Nucleus accumbens (tissue), 56 donors: Measurements from ENCODE around the gene MYBPHL.
A peak's percentile ranks its signal among the peaks of the same experiment; 100 is the strongest.

Experiments
- DNase-seq, 56 donors: peaks; one replicate each; lab custom pipeline; 2025; lab: John Stamatoyannopoulos, UW

MYBPHL gene

DNA sequence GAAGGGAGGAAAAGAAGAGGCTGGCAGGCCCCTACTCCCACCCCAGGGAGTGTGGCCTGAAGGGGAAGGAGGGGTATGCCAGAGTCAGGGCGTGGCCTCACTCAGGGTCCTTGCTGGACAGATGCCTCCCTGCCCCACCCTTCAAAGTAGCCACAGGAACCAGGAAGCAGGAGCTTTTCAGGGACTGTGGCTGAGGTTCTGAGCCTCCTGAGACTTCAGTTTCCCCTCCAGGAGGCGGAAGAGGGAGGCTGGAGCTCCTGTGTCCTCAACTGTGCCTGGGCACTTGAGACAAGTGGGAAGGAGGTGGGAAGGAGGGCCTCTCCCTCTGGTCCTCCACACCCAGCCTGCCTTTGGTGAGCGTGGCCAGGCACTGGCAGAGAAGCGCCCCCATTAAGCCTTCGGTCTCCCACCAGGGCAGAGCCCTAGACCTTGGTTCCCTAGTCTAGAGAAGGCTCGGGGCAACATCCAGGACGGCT, 52.2 kb downstream of the MYBPHL start:
- DNase-seq = no peak

GRCh38 chr1:109253803-109254620, 52.8 kb downstream of the MYBPHL start:
- DNase-seq = peak in 22 of 56 donors; percentile 58 to 79 (median 71)

DNA sequence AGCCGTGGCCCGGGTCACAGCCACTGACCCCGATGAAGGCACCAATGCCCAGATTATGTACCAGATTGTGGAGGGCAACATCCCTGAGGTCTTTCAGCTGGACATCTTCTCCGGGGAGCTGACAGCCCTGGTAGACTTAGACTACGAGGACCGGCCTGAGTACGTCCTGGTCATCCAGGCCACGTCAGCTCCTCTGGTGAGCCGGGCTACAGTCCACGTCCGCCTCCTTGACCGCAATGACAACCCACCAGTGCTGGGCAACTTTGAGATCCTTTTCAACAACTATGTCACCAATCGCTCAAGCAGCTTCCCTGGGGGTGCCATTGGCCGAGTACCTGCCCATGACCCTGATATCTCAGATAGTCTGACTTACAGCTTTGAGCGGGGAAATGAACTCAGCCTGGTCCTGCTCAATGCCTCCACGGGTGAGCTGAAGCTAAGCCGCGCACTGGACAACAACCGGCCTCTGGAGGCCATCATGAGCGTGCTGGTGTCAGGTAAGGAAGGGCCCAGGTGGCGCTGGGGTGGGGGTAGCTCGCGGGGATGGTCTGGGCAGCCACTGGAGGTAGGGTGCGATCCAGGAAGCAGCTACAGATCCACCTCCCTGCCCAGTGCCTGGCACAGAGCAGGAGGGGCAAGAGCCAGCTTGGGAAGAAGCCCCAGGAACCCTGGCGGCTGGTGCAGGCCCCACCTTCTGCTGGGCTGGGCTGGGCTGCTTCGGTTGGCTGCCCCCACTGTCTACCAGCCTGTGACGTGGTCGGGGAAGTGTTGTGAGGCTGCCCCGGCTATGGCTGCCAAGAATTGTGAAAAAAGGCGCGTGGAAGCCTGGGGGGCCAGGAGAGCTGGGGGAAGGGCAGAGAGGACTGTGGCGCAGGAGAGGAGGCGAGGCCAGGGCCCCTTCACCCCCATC, 53.7 kb downstream of the MYBPHL start:
- DNase-seq = peak in 53 of 56 donors; percentile 31 to 94 (median 84)

- no peak for DNase-seq
These were observed 54.5 kb downstream of the MYBPHL start for GRCh38 chr1:109252167-109252892.

DNA sequence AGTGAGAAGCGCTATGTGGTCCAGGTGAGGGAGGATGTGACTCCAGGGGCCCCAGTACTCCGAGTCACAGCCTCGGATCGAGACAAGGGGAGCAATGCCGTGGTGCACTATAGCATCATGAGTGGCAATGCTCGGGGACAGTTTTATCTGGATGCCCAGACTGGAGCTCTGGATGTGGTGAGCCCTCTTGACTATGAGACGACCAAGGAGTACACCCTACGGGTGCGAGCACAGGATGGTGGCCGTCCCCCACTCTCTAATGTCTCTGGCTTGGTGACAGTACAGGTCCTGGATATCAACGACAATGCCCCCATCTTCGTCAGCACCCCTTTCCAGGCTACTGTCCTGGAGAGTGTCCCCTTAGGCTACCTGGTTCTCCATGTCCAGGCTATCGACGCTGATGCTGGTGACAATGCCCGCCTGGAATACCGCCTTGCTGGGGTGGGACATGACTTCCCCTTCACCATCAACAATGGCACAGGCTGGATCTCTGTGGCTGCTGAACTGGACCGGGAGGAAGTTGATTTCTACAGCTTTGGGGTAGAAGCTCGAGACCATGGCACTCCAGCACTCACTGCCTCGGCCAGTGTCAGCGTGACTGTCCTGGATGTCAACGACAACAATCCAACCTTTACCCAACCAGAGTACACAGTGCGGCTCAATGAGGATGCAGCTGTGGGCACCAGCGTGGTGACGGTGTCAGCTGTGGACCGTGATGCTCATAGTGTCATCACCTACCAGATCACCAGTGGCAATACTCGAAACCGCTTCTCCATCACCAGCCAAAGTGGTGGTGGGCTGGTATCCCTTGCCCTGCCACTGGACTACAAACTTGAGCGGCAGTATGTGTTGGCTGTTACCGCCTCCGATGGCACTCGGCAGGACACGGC, 55.3 kb downstream of the MYBPHL start:
- no peak for DNase-seq

GRCh38 chr1:109250454-109251276, 56.1 kb downstream of the MYBPHL start:
- no peak for DNase-seq

DNA sequence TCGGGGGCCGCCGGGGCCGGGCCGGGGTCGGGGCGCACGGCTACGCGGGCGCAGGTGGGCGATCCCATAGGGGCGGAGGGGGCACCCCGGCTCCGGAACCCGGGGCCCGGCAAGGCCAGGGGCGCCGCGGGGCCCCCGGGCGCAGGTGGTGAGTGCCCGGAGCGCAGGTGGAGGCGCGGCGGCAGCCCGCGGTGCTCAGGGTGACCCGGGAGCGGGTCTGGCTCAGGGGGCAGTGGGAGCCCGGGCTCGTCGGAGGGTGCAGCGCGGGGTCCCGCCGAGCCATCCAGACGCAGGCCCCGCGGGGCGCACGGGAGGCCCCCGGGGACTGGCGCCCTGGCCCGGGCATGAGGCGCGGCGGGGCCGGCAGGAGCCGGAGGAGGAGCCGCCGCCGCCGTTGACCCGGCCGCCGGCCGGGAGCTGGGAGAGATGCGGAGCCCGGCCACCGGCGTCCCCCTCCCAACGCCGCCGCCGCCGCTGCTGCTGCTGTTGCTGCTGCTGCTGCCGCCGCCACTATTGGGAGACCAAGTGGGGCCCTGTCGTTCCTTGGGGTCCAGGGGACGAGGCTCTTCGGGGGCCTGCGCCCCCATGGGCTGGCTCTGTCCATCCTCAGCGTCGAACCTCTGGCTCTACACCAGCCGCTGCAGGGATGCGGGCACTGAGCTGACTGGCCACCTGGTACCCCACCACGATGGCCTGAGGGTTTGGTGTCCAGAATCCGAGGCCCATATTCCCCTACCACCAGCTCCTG, 57.0 kb downstream of the MYBPHL start:
- DNase-seq = peak in 1 of 56 donors; percentile 26

DNA sequence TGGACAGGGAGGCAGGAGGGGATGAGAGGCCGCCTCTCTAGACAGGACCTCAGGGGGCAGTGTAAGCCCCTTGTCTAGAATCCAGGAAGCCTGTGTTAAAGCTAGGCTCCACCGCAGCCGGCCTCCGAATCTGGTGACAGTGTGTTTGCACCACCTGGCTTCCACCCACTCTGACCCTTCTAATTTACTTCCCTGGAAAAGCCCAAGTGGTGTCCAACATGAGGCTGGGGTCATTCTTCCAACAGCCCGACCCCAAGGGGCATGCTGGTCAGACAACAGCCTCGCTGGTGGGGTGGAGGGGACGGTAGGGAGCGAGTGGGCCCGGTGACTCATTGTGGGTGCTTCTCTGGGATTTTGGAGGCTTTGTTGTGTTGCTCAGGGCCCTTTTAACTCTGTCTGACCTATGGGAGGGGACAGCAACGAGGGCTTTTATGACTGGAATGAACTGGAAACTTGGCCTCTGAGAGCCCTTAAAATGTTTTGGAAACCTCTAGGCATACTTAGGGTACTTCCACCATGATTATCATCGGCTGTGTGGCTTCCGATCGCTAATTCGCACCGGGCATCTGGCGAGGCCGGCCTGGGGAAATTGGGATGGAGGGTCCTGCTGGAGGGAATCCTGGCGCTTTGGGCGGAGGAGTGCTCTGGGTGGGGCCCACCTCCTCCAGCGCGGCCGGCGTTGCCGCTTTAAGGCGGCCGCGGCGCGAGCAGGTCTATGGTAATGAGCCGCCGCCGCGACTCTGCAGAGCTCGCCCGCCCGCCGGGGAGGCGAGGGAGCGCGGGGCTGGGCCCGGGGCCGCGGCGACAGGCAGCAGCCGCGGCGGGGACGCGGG, 57.8 kb downstream of the MYBPHL start, which contains the start of gene CELSR2:
Gene CELSR2, plus strand, starts transcription at position 743 of the 833 bp plus-strand sequence. CDS start 541 bp downstream, outside the sequence.
- peak in 38 of 56 donors; percentile 24 to 83 (median 50) for DNase-seq

DNA sequence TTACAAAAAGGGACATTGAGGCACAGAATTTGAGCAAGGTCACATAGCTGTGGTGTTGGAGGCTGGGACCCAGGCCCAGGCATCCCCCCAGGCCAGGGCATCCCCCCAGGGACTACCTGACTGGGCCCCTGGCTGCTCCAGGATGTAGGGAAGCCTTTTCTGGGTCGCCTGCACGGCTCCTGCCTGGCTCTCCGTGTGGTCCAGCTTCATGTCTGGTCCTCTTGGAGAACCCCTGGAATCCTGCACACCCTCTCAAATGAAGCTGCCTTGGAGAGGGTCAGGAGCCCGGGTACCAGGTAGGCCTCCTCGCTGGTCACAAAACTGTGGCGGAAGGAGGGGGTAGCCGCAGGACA, 58.4 kb downstream of the MYBPHL start:
- no peak for DNase-seq

DNA sequence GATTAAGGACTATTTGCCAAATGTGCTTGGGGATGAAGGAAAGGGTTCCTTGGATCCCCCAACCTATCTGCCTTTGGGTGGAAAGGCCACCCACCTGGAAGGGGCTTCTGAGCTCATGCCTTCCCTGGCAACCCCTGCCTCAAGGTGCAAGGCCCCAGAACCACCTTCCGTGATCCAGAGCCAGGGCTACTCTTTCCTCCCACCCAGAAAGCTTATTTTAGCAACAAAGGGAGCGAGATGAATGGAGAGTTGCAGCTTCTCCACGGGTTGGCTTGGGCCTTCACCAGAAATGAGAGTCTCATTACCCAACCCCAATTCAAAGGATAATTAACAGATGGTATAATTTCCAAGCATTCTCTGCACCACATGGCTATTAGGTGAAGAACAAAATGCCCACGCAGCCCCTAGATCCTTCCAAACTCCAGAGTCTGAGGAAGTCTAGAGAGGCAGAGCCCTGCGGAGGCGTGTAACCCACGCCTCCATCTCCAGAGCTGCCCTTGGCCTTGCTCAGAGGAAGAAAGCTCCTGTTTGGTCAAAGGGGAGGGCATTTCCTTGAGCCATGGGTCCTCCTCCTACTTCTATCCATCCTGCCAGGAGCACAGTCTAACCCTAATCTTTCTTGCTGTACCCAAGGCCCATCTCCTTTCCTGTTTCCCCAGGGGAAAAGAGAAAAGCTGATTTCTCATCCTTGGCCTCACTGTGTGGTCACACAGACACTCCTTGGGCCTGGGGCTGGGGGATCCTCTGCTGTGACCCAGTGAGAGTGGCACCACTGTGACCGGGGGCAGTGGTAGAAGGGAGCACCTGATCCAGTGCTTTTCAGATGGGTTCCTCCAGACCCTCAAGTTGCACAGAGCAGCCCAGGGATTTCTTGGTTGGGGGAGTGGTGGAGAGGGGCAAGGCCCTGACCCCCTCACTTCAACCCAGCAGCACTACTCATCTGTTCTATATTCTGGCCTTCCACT, 59.1 kb downstream of the MYBPHL start:
- DNase-seq = no peak

DNA sequence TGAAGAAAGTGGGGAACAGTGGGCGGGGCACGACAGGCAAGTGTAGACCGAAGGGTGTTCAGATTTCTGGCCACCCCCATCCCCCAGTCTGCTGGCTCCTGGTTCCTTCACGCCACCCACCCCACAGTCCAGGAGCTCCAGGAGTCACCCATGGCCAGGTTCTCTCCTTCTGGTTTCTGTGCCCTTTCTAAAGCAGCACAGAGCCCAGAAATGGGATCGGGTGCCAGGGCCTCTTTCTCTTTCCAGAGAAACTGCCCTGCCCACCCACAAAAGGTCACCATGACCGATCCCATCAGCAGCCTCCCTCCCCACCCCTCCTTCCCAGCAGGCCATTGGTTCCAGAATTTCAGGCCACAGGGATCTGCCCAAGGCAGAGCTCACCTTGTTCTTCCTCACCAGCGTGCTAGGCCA, 60.7 kb downstream of the MYBPHL start:
- no peak for DNase-seq

- DNase-seq = no peak
These were observed 62.8 kb downstream of the MYBPHL start for GRCh38 chr1:109243860-109244552.

DNA sequence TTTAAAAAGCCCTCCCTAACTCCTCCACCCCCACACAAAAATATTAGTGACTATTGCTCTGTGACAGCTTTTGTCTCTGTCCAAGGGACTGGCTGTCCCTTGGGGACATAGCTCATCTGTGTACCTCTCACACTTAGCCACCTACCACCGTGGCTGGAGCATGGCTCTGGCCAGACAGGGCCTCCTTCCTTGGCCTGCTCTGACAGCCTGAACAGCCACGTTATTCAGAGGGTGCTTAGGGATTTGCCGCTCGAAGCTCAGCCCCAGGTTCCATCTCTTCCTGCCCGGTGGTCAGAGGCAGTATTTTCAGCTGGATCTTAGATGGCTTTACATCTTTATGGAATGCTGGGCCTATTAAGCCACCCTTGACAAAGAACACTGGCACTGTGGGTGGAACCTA, 63.6 kb downstream of the MYBPHL start:
- DNase-seq = no peak

GRCh38 chr1:109242387-109242786, 64.4 kb downstream of the MYBPHL start:
- peak in 5 of 56 donors; percentile 25 to 43 (median 42) for DNase-seq
